HG03457 (cell line): ENCODE results near the gene TCEAL9.
A peak's percentile ranks its signal among the peaks of the same experiment; 100 is the strongest.
"Not testable (repeated sequence)": the region's sequence is repeated elsewhere in the genome, so short reads cannot be mapped to it uniquely, and the experiment has no call there.

Experiments used
- ATAC-seq: cut with Tn5 transposase; IDR thresholded peaks from one replicate; pipeline ENCODE4 v1.9.1; 2021; ENCODE audit warnings: moderate number of reproducible peaks; ENCODE audit not compliant: unreplicated experiment

TCEAL9 gene, protein sequence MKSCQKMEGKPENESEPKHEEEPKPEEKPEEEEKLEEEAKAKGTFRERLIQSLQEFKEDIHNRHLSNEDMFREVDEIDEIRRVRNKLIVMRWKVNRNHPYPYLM

DNA sequence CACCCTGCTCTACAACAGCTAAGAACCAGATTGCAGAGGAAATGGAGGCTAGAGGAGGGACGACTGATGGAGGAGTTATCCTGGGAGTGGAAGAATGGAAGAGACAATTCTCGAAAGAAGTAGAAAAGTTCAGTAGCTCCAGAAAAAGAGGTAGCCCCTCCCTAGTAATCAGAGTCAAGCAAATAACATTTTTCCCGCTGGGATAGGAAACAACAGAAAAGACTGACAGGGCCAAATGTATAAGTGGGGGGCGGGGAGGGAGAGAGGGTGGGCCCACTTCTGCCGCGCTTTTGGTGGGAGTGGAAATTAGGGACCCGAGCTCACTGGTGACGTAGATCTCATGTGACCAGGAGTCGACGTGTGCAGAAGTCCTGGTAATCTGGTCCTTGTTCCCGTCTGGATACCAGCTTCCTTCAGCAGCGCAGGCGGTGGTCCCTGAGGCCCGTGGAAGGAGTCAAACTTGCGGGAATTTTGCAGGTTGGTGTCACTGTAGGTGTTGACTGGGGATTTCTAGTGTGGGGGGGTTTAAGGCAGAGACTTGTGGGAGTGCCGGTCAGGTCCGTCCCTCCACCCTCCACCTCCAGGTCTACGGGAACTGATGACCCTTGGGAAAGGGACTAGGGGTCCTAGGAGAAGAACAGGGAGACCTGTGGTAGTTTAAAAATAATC lies at the start of gene TCEAL9:
TCEAL9 (plus strand) TSS at position 377 of the 669 bp plus-strand sequence. CDS start 1,179 bp downstream, outside the sequence.
- ATAC-seq, result no peak

DNA sequence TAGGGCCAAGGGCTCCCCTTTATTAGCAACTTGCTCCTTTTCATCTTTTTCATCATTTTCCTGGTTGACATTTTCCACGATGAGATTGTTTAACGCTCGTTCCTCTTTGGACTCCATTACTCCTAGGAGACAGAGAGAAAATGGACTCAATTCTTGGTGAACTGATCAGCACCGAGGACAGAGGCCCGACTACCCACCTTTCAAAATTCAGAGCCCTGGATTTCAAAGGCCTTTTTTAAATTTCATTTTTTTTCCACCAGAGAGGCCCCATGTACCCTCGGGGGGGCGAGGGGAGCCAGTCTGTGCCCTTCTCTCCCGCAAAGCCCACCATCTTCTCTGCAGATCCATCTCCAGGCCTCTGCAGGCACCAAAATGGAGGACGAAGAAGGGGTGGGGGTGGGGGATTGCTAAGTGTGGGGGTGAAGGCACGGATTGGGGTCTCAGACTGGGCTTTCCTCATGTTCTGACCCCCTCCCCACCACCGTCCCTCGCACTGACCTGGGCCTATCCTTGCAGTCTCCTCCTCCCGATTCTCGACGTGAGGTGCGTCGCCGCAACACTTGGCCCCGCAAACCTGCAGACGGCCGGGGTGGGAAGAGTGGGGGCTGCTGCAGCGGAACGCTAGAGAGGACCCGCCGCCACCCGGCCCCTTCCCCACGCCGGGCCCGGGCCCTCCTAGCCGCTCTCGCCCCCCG lies 46.3 kb upstream of the TCEAL9 start:
- ATAC-seq, result no peak

DNA sequence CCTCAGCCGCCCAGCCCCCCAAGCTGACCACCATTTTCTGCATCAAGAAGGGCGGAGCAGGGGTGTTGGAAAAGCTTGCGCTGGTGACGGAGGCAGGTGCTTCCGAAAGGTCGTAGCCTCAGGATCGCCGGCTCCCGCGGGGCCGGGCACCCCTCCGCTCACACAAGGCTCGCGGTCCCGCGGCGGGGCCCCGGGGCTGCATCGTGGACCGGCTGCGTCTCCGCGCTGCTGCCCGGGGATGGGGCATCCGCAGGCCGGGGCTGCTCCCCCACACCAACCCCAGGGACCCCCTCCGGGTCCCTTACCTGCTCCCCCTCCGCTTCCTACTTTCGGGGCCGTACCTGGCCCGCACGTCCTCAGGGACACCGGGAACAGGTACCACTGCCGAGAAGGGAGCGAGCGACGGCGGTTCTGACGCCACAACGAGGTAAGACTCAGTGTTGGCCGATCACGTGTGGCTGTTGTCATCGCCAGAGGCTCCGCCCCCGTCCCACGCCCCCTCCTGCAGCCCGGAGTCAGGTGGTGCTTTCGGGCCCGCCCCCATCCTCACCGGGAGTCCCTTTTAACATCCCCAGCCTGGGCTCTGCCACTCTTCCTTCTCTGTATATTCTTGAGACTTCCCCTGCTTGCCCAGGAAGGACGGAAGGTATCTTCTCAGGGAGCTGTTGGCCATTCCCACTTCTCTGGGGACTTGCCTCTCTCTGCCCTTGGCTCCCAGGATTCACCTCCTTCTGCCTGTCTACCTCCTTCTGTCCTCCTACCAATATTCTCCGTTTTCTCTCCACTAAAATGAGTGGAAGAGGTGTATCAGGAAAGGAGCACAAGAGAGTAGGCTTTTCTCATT lies 45.5 kb upstream of the TCEAL9 start, which contains the start of gene BEX2:
BEX2 (minus strand) TSS at position 436 of the 844 bp plus-strand sequence. CDS start 1,014 bp downstream, outside the sequence.
- ATAC-seq, result peak; percentile 93

DNA sequence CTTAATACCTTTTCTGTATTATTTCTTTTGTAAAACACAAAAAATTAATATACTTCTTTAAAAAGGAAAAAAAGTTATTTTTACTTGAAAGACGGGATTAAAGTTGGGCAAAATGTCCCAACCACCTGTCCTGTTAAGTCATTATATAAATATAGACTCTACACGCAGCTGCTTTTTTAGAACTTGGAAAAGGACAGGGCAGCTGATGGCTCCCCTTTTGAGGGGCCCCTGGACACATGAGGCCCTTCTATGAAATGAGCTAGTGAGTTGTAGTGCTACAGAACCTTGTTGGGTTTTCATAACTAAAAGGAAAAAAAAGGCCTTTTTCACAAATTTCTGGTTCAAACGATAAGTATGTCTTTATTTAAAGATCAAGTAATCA lies 44.9 kb upstream of the TCEAL9 start:
- no peak for ATAC-seq

DNA sequence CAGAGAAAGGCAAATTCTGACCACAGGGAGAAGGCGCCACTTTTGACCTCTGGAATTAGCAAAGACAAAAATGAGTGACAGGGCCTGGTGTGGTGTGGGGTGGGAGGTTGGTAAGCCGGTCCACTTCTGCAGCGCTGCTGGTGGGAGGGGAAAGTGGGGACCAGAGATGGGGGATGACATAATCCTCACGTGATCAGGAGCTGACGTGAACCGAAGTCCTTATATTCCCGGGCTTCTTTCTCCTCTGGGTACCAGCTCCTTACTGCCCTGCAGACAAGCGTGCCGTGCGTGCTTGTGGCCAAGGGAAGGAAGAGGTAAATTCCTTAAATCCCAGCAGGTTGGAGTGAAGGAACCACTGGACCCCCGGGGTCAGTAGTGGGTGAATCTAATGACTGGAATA lies 26.3 kb upstream of the TCEAL9 start, which contains the start of gene TCEAL7:
TCEAL7 (plus strand) TSS at position 249 of the 400 bp plus-strand sequence. CDS start 1,165 bp downstream, outside the sequence.
- no peak for ATAC-seq

DNA sequence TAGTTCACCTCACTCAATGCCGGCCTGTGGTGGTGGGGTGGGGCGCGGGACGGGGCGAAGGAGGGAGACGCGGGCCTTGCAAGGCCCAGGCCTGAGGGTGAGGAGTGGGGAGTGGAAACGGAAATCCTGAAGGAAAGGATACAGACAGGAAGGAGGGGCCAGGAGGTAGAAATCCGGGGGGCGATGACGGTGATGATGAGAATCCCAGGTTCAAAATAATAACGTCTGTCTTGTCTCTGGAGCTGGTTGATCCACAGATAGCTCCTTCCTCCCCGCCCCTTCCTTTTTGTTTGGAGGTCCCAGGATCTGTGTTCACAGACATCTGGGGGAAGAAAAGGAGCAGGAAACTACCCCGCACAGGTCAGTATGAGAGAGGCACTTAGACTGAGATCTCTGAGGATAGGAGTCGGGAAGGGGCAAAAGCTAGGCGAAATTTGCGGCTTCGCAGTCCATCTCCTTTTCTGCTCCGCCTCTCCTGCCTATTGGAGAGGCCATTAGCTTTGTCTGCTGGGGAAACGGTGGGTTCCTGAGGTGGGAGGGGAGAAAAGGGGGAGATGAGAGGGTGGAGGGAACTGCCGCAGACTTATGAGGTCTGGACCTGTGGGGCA lies 25.5 kb upstream of the TCEAL9 start:
- no peak for ATAC-seq

DNA sequence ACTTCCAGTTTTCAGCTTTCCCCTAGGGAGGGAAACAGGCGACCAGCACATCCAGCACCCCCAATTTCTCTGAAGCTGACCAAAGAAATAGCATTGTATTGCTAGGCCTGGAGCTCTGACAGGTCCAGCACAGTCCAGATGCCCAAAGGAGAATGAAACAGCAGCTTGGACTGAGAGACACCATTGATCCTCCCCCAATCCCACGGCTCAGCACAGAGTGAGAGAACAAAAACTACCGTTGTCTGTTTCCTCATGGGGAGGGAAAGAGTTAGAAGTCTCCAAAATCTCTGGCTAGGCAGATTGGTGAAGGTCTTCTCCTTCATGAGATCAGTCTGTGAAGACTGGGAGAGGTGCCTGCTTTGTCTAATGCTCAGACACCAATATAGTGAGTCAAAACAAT lies 17.6 kb upstream of the TCEAL9 start:
- ATAC-seq, result no peak

DNA sequence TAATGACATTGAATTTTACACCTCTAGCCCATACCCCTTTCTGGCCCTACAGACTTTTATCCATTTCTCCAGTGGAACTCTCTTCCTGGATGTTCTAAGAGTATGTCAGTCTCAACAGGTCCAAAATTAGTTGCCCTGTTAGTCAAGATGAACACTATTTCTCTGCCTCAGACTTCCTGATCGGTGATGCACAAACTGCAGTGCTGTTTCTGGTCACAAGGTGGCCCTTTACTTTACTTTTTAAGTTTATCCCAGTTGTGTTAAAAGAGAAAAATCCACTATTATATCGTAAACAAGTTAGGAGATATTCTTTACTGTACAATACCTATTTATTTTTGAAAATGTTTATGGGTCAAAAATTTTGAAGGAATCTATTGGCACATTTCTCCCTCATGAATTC lies 13.2 kb upstream of the TCEAL9 start:
- ATAC-seq, result no peak

DNA sequence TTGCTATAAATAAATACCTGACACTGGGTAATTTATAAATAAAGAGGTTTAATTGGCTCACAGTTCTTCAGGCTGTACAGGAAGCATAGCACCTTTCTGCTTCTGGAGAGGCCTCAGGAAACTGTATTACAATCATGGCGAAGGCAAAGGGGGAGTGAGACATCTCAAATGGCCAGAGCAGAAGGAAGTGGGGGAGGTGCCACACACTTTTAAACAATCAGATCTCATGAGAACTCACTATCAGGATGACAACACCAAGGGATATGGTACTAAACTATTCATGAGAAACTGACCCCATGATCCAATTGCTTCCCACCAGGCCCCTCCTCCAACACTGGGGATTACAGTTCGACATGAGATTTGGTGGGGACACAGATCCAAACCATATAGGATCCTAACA lies 11.7 kb upstream of the TCEAL9 start:
- no peak for ATAC-seq

DNA sequence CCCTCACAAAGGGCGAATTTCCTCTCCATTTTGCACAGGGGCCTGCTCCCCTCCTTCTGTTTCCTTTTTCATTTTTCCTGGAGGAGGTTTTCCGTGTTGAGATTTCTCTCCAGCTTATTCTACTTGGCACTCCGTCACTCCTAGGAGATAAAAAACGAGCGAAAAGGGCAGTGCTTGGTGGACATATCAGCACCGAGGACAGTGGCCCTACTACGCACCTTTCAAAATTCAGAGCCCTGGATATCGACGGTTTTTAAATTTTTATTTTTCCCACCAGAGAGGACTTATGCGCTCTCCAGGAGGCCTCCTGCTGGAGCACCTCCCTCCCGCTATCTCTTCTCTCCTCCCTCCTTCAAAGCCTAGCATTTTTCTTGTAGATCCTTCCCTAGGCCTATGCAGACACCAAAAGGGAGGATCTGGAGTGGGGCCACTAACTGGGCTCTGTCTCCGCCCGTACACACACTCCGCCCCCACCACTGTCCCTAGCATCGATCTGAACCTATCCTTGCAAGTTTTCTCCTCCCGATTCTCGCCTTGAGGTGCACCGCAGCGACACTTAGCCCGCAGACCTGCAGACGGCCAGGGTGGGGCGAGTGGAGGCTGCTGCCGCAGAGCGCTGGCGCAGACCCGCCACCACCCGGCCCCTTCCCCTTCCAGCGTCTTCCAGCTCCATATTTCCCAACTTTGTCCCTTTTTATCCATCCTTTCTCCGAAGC lies 8.5 kb upstream of the TCEAL9 start:
- no peak for ATAC-seq

DNA sequence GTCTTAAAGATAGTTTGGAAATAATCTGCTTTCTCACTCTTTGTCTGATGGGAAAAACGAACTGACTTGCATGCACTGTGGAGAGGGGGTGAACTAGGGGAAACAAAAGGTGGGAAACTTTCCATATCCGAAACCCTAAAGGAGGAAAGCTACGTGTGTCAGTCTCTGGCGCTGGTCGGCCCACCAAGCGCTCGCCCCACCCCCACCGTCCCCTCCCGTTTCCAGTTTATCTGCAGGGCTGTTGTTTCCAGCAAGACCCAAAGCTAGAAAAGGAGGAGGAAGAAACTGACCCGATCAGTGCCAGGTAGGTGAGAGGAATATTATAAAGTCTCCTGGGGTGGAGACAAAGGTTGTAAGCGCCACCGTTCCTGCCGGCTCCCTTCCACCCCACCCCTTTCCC lies 552 bp downstream of the TCEAL9 start:
- no peak for ATAC-seq

DNA sequence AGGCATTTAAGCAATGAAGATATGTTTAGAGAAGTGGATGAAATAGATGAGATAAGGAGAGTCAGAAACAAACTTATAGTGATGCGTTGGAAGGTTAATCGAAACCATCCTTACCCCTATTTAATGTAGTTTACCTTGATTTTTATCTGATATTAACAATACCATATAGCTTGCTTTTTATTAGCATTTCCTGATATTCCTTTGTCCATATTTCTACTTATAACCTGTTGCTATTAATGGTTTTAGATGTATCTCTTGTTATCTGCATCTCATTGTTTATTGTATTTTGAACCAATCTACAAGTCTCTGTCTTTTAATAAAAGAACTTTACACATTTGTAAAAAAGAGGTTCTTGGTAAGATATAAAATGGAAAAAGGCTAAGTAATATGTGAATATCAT lies 1.6 kb downstream of the TCEAL9 start:
- ATAC-seq, result no peak

DNA sequence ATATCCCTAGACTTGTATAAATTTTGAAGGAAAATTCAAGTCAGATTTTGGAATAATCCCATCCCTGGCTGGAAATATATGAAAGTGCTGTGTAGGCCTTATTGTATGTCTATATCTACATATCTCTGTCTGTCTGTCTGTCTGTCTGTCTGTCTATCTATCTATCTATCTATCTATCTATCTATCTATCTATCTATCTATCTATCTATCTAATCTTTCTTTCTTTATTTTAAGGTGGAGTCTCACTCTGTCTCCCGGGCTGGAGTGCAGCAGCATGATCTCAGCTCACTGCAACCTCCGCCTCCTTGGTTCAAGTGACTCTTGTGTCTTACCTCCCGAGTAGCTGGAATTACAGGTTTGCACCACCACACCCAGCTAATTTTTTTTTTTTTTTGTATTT lies 3.3 kb downstream of the TCEAL9 start:
- ATAC-seq, result not testable (repeated sequence)

DNA sequence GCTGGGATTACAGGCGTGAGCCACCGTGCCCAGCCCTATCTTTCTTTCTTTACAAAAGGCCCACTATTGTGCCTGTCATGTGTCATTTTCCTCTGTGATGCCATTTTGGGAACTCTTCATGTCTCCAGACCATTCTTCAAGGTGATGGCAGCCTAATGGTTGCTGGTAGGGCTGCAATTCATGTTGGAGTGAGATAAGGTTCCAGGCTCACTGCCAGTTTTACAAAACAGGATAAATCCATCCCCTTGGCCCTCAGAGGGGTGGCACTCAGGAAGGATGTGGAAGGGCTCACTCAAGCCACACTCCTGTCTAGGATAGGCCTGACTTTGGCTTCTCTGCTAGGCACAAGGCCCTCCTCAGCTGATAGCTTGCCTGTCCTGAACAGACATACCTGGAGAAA lies 3.8 kb downstream of the TCEAL9 start:
- ATAC-seq, result no peak

DNA sequence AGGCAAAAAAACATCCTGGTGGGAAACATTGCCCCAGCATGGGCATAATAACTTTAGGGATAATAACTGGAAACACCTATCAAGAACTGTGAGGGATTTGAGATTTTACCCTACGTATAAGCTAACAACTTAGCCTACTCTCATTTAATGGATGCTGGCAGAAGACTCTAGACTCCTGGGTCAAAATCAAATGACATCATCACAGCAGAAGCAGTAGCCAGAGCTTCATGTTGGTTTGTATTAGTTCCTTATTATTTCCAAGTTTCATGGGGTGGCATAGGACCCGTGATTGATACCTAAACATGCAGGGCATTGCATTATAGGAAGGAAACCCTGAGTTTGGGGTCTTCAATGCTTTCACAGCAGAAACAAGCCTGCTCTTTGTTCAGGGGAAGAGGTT lies 4.6 kb downstream of the TCEAL9 start:
- ATAC-seq, result no peak

DNA sequence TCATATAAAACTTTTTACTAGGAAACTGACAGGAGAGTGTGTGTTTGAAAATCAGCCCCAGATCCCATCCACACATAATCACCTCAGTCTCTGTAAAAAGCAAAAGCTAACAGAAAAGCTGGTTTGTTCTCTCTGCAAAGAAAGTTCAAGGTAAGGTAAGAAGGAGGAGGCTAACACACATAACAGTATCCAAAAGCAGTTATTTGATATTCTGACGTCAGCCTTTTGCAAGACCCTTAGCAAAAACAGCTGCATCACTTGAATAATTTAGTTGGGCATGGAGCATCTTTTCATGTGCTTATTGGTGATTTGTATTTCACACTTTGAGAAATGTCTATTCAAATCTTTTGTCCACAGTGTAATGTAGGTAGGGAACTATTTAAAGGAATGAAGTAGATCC lies 5.5 kb downstream of the TCEAL9 start:
- no peak for ATAC-seq

DNA sequence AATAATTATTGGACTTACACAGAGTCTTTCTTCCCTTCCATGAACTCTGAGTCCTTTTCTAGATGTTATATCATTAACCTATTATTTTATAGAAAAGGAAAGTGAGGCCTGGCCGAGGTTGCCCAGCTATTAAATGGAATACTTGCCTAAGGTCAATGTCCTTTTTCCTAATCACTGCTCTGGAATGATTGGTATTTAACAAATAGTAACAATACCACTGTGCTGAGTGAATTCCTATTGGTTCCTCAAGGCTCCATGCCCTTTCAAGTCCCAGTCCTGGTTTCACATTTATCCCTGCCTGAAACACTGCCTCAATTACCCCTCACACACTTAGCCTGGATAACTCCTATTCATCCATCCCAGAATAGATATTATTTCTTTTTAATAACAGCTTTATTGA lies 6.2 kb downstream of the TCEAL9 start:
- no peak for ATAC-seq

DNA sequence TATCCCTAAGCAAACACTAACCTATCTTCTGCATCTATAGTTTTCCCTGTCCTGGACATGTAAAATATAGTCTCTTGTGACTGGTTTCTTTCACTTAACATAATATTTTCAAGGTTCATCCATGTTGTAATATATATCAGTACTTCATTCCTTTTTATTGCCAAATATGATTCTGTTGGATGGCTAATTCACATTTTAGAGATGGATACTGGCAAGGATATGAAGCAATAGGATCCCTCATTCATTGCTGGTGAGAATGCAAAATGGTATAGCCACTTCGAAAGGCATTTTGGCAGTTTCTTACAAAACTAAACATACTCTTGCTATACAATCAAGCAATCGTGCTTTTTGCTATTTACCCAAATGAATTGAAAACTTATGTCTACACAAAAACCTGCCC lies 6.7 kb downstream of the TCEAL9 start:
- no peak for ATAC-seq

DNA sequence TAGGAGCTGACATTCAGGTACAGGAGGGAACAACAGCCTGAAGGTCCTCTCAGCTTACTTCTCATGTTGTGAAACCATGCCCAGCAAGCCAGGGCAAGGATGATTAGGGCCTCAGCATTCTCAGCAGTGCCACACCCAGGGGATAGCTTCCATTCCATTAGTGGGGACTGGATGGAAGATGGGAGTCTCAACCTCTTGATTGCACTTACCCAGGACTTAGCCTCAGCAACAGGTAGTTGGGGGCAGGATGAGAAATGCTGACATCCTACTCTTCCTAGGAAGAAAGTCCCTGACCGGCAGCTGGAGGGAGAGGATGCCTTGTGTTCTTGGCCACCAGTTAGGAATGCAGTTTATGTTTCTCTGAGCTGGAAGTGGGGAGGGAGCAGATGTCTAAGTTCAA lies 11.2 kb downstream of the TCEAL9 start:
- no peak for ATAC-seq

DNA sequence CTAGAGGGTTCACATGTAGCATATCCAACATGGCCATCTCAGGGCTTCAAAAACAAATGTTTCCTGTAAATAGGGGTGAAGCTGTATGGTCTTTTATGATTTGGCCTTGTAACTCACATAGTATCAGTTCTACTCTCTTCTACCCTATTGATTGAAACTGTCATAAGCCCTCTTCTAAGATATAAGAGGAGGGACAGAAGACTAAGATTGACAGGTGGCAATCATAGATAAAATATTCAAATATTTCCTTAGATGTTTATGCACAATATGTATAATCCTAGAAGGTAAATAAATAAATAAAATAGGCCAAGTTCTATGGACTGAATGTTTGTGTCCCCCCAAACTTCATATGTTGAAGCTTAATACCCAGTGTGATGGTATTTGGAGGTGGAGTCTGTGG lies 13.2 kb downstream of the TCEAL9 start:
- no peak for ATAC-seq
